ENCODE measurements around the gene TREX2.

TREX2 gene

GRCh38 chrX:153474266-153474665 is 28.4 kb upstream of the TREX2 start:
- peak; percentile 13 for DNase-seq (ENCODE audit: low read depth)
- no peak overlapping the region for H3K4me3 ChIP-seq (ENCODE audit: low read depth, low read length)
- TF ChIP-seq MAX (IDR thresholded peaks at IDR 0.05; ENCODE audit: low read depth, low read length) (no peak), POLR2A (IDR thresholded peaks at IDR 0.05; ENCODE audit: extremely low read depth, insufficient read length) (no peak), MYC (IDR thresholded peaks at IDR 0.05; ENCODE audit: low read depth, low read length) (no peak)
- TF ChIP-seq, protein P1, sequence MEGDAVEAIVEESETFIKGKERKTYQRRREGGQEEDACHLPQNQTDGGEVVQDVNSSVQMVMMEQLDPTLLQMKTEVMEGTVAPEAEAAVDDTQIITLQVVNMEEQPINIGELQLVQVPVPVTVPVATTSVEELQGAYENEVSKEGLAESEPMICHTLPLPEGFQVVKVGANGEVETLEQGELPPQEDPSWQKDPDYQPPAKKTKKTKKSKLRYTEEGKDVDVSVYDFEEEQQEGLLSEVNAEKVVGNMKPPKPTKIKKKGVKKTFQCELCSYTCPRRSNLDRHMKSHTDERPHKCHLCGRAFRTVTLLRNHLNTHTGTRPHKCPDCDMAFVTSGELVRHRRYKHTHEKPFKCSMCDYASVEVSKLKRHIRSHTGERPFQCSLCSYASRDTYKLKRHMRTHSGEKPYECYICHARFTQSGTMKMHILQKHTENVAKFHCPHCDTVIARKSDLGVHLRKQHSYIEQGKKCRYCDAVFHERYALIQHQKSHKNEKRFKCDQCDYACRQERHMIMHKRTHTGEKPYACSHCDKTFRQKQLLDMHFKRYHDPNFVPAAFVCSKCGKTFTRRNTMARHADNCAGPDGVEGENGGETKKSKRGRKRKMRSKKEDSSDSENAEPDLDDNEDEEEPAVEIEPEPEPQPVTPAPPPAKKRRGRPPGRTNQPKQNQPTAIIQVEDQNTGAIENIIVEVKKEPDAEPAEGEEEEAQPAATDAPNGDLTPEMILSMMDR (IDR thresholded peaks at IDR 0.05; ENCODE audit: low read depth, low read length): no peak

GRCh38 chrX:153473126-153473525 is 27.3 kb upstream of the TREX2 start:
- H3K4me3 ChIP-seq (ENCODE audit: low read depth, low read length): no peak overlapping the region
- TF ChIP-seq MYC (IDR thresholded peaks at IDR 0.05; ENCODE audit: low read depth, low read length) (no peak), POLR2A (IDR thresholded peaks at IDR 0.05; ENCODE audit: extremely low read depth, insufficient read length) (no peak), MAX (IDR thresholded peaks at IDR 0.05; ENCODE audit: low read depth, low read length) (no peak)
- TF ChIP-seq, protein P1 (IDR thresholded peaks at IDR 0.05; ENCODE audit: low read depth, low read length): no peak
- no peak for DNase-seq (ENCODE audit: low read depth)

DNA sequence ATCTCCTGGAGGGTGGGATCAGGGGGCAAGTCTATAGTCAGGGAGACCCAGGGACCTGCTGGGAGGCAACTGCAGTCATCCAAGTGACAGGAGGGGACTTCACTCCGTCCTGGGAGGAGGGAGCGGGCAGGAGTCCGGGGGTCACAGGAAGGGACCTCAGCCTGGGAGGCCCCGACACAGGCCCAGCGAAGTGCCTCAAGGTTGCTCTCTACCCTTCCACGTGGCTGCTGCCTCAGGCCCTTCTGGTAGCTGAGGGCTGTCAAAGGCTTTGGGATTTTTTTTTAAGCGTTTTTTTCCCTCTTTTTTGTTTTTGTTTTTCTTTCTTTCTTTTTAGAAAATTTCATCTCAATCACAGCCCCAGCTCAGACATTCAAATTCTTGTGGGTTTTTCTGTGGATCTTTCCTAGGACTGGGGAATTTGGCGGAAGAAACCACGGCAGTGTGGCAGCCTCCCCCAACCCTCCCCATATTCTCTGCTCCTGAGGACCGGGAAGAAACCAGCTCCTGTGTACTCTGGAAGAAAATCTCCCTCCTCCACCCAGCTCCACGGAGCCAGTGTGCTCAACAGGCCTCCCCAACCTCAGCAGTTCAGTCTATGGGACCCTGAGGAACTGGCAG is 25.9 kb upstream of the TREX2 start:
- TF ChIP-seq POLR2A (IDR thresholded peaks at IDR 0.05; ENCODE audit: extremely low read depth, insufficient read length): no peak
- TF ChIP-seq MYC (IDR thresholded peaks at IDR 0.05; ENCODE audit: low read depth, low read length): no peak
- TF ChIP-seq, protein P1 (IDR thresholded peaks at IDR 0.05; ENCODE audit: low read depth, low read length): no peak
- TF ChIP-seq MAX (IDR thresholded peaks at IDR 0.05; ENCODE audit: low read depth, low read length): no peak
- no peak overlapping the region for H3K4me3 ChIP-seq (ENCODE audit: low read depth, low read length)
- no peak for DNase-seq (ENCODE audit: low read depth)

DNA sequence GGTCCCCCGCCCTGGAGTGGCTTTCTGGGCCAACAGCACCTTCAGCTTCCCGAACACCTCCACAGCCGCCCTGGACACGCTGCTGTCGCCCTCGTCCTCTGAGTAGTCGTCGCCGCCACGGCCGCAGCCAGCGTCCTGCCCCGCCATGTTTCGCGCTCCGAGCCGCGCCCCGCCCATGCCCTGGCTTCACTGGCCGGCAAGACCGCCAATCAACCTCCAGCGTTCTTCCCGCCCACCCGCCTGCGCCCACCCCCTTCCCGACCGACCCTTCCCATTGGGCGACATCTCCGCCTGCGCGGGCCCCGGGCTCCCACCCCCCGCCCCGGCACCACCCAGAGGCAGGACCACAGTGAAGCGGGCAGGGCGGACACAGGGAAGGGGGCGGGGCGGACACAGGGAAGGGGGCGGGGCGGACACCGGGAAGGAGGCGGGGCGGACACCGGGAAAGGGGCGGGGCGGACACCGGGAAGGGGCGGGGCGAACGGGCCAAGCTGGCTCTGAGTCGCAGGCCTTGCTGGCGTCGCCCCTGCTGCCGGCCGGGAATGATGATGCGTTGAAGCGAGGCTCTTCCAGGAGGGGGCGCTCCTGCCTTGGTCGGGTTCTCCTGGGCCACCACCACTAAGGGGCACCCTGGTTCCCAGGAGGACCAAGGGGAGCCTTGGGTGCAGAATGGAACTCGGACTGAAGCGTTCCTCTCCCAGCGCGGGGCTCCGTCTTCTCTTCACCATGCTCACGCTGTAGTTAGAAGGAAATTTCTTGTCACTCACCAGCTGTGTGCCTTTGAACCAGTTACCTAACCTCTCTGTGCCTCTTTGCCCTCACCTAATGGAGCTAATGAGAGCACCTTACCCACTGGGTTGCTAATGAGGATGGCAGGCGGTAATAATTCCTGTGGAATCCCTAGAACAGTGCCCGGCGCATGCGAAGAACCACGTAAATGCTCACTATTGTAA is 24.8 kb upstream of the TREX2 start, which contains the start of gene HAUS7:
TSS of gene HAUS7 (minus strand) at position 166 of the 953 bp plus-strand sequence. CDS start at position 147, 19 bp downstream.
- TF ChIP-seq, protein P1 (IDR thresholded peaks at IDR 0.05; ENCODE audit: low read depth, low read length): peak; percentile 67
- TF ChIP-seq MAX (IDR thresholded peaks at IDR 0.05; ENCODE audit: low read depth, low read length): 0 out of 2 replicates have a peak, but pooled peaks have one; percentile 15
- TF ChIP-seq MYC (IDR thresholded peaks at IDR 0.05; ENCODE audit: low read depth, low read length): no peak
- peak; percentile 47 for TF ChIP-seq POLR2A (IDR thresholded peaks at IDR 0.05; ENCODE audit: extremely low read depth, insufficient read length)
- peak; percentile 93 for DNase-seq (ENCODE audit: low read depth)
- H3K4me3 ChIP-seq (ENCODE audit: low read depth, low read length): peak within 1 kb of the TSS; percentile 82

DNA sequence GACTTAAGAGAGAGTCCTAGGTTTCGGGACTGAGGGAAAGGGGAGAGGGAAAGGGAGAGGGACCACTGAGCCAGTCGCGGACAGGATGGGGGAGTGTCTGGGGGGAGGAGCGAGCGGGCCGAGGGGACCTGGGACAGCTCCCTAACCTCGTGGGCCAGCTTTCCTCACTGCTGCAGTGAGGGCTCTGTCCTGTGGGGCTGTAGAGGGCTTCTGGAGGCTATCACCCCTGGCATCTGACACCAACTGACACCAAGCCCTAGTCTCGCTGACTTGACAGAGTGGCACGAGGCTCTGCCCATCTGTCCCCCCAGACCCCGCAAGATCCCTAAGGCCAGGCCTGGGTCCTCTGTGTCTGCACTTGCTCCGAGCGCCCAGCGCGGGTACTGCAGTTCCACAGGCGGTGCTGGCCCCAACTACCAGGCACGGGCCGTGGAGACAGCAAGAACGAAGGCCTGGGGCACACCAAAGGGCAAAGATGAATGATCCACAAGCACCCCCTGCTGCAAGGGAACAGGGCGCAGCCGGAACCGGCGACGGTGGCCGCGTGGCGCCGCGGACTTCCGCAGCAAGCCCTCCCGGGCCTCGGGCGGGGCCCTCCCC is 24.1 kb upstream of the TREX2 start:
- TF ChIP-seq POLR2A (IDR thresholded peaks at IDR 0.05; ENCODE audit: extremely low read depth, insufficient read length) (no peak), MYC (IDR thresholded peaks at IDR 0.05; ENCODE audit: low read depth, low read length) (peak; percentile 32; the same call in 1 of the 2 replicates), MAX (IDR thresholded peaks at IDR 0.05; ENCODE audit: low read depth, low read length) (peak; percentile 86)
- peak overlapping the region; percentile 82 for H3K4me3 ChIP-seq (ENCODE audit: low read depth, low read length)
- DNase-seq (ENCODE audit: low read depth): peak; percentile 55
